ENCODE data around the gene PDE3B.
"Not testable (repeated sequence)": the region's sequence is repeated elsewhere in the genome, so short reads cannot be mapped to it uniquely, and the experiment has no call there.

Gene PDE3B

DNA sequence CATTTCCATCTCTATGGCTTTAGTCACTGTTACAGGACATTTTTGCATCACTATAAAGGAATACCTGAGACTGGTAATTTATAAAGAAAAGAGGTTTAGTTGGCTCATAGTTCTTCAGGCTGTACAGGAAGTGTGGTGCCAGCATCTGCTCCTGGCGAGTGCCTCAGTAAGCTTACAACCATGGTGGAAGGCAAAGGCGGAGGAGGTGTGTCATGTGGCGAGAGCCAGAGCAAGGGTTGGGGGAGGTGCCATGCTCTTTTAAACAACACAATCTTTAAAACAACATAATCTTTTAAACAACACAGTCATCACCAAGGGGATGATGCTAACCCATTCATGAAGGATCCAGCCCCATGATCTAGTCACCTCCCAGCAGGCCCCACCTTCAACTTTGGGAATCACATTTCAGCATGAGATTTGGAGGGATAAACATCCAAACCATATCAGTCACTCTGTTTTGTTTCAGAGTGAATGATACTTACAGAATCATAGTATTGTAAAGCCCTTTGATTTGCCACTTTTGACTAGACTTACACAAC, 103.3 kb downstream of the PDE3B start:
- DNase-seq (ENCODE audit: low read depth) = no peak

DNA sequence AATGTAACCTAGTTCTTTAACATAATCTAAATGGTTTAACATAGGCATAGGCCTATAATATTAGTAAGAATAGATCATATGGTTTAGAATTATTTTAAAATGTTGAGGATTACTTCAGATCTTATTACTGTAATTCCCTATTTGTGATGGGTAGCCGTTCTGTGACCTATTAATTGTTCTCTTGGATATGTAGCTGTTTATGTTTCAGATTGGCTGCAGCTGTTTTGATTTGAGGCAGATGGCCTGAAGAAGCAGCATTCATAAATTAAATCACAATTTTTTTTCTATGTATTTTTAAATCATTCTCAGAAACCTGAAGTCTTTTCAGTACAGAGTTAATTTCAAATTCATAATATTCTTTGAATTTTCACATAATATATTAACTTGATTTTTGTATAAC, 104.5 kb downstream of the PDE3B start:
- DNase-seq (ENCODE audit: low read depth) = no peak

DNA sequence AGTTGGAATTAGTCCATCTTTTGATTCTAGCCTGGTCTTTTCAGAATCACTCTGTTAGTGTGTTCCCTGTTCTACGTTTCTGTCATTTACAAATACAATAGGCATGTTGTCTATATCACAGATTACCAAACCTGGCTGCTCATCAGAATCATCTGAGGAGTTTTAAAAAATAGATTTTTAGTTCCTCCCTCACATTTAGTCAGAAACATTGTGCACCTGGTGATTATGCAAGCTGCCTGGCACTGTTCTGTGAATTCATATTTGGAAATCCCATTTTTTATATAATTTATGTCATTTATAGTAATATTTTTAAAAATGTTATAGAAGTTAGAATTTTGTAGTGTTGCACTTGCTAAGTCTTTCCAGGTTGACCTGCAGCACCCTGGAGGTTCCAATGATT, 107.3 kb downstream of the PDE3B start:
- no peak for DNase-seq (ENCODE audit: low read depth)

DNA sequence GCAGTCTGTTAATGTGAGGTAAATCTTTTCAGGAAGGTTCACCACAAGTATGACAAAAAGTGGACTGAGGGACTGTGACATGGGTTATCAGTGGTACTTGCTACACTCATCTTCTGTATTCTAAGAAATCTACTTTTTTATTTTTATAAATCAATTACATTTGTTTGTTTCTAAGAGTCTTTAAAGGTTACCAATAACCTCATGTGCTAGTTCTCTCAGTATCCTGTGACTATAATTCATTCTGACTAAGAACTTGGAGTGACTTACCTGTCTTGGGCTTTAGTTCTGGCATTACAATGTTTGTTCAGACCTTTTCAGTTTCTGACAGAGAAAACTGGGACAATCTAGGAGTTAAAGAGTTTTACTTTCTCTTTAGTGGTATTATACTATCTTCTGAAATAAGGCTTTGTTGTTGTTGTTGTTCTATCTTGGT, 108.4 kb downstream of the PDE3B start:
- DNase-seq (ENCODE audit: low read depth) = no peak

DNA sequence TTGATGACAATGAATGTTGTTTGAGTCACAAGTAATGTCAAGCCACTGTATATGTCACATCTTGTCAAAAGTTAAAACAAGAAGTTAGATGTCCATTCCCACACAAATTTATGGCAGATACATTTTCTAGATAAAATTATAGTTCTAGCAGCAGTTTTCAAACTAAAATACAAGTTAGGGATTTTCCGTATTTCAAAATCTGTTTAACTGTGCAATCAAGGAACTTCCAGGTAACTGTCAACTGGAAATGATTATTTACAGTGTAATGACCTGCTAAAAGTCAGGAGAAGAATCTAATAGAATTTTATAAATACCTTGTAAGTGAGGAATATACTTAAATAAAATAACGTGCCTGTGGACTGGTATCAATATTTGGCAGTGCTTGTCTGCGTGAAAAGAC, 111.5 kb downstream of the PDE3B start:
- no peak for DNase-seq (ENCODE audit: low read depth)

DNA sequence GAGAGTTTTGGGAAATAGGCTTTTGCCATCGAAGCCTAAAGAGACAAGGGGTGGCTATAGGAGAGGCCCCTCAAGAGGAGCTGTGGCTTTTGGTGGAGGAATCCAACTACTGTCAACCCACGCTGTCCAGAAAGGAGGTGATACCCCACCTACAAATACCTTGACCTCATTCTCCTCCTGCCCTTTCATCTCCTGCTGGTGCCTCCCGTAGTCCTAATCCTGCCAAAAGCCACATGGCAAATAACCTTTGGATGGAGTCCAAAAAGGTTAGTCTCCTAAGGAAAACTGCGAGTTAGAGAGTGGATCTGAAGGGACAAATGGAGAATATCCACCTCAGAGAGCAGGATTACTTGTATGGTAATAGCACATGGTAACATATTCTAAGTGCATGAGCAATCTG, 112.7 kb downstream of the PDE3B start:
- DNase-seq (ENCODE audit: low read depth) = no peak

DNA sequence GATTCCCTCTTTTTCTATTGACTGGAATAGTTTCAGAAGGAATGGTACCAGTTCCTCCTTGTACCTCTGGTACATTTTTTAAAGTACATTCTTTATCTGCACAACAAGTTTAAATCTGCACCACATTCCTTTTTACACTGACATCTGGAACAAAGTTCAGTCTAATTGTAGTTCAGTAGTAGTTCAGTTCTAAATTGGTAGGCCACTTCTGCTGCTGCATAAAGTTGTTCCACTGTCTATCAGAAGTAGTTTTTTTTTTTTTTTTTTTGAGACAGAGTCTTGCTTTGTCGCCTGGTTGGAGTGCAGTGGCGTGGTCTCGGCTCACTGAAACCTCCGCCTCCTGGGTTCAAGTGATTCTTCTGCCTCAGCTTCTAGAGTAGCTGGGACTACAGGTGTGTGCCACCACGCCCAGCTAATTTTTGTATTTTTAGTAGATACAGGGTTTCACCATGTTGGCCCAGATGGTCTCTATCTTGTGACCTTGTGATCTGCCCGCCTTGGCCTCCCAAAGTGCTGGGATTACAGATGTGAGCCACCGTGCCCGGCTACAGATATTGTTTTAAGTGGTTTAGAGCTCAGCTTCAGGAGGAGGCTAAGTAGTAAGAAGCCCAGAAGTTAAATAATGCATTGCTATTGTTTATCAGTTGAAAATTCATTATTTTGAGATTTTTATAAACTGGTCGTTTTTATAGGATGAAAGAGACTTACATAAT, 115.9 kb downstream of the PDE3B start:
- not testable (repeated sequence) for DNase-seq (ENCODE audit: low read depth)

DNA sequence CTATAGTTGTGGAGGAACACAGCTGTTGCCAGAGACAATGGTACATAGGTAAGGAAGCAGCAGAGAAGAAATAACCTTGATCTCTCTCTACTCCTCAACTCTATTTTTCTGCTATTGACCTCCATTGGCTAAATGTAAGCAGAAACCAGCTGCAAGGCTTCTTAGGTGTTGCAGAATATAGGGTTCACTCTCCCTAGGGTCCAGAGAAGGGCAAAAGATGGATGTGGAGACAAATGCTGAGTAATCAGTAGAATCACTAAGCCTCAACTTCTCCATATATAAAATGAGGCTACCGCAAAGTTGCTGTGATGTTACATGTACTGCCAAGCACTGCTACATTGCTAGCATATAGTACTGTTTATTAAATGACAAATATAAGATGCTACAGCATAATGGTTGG, 120.6 kb downstream of the PDE3B start:
- no peak for DNase-seq (ENCODE audit: low read depth)

DNA sequence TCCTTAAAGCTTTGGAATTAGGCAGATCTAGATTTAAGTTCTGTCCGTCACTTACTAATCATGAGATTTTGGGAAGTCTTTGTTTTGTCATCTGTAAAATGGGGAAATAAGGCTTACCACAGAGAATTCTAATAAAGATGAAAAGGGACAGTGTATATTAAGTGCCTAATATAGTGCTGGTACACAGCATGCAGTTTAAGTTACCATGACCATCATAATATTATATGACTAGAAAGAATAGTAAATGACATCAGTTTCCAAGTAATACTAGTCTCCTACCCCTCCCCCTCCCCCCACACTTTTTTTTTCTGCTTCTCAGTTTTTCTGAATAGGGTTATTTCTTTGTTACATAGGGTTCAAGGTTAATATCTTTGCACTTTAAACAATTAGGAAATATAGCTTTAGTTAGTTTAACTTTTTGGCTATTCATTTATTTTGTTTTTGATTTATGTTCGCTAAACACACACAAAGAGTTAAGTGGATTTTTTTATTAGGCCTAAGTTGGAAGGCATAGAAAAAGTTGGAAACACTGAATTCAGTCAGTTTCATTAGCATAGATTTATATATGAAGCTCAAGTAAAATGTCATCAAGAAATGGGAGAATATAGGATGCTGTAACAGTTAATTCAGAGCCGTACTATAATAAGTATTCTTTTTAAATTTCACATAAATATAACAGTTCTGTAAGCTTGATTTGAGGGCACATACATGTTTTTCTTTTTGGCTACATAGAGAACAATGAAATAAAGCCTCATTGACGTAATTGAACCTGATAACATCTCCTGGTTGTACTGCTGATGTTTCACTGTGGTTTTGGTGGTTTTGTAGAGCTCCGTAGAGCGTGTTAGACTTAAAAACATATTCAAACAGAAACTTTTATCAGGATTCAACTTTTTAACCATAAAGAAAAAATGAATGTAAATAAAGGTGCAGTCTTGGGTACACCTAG, 121.2 kb downstream of the PDE3B start:
- DNase-seq (ENCODE audit: low read depth) = peak; percentile 97

DNA sequence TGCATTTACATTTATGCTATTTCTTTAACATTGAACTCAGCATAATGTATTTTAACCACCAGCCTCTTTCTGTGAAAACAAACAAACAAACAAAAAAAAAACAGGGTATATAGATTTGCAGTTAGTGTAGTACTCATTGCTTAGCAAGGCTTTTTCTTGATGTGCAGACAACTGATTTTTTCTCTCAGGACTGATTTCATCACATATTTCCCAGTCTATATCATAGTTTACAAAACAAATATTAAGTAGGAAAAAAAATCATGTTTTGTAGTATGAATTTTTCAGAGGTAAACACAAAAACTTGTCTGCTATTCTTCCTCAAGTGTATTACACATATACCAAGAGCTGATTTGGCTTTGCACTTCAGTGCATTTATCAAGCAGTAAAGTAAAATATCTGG, 123.0 kb downstream of the PDE3B start:
- DNase-seq (ENCODE audit: low read depth) = peak; percentile 51

DNA sequence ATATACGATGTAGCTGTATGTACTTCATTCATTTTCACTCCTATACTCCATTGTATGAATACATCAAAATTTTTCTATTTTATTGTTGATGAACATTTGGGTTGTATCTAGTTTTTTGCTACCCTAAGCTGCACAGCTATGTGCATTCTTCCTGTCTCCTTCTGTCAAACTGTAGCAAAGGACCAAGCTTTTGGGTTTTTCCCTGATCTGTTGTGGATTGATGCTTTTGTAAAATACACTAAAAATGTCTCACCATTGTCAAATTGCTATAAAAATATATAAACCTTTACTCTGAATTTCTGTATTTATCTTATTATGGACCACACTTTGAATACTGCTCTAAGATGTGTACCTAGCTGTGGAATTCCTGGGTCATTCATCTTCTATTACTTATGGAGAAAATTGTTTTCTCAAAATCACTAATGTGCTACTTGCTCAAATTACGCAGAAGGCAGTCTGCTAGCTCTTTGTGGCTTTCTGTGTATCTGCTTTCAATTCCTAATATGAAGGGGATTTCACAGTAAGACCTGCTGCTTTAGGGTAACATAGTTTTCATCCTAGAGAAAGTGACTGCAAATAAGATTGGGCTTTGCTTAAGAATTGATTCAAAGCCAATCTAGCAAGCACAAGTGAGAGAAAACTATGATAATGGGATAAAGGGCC, 125.1 kb downstream of the PDE3B start:
- no peak for DNase-seq (ENCODE audit: low read depth)

DNA sequence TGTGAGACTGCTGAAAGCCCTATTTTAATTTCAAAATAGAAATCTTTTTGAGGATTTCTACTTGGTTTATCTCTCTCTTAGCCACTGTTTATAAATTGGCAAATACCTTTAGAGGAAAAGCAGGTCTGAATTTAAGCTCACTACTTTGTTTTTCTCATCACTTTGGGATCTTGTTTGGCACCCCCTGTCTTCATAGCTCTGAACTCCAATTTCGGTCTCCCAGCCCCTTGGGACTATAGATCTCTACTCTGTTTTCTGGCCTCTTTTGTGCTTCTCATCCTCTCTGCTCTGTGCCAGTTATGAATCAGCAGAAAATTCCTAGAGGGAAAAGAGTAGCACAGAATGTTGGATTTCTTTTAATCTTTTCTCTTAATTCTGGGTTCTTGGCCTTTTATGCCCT, 130.2 kb downstream of the PDE3B start:
- peak; percentile 31 for DNase-seq (ENCODE audit: low read depth)

DNA sequence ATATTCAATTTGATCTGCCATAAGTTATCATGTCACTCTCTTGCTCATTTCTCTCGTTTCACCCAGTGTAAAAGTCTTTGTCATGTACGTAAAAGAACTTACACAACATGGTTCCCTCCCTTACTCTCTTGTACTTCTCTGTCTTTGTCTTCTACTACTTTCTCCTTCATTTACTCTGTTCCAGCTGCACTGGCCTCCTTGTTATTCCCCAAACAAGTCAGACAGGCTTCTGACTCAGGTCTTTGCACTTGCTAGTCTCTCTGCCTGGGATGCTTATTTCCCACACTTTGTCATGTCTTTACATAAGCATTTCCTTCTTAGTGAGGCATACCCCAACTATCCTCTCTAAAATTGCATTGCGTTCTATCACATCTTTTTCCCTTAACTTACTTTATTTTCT, 131.1 kb downstream of the PDE3B start:
- DNase-seq (ENCODE audit: low read depth) = peak; percentile 35

DNA sequence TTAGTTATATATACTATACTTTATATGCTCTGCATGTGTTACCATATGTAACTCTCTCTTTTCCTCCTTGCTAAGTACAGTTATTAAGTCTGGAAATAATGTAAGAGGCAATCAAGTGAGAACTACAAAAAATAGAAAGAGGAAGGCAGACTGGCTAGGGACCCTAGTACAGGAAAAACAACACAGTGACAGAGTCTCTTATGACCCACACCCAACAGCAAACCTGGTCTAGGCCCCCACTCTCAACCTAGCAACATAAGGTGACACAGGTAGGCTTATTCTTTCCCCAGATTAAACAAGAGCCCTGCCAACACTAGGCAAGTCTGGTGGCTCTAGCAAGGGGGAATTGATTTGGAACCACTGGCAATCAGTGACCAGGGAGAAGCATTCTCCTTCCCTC, 132.3 kb downstream of the PDE3B start:
- no peak for DNase-seq (ENCODE audit: low read depth)

DNA sequence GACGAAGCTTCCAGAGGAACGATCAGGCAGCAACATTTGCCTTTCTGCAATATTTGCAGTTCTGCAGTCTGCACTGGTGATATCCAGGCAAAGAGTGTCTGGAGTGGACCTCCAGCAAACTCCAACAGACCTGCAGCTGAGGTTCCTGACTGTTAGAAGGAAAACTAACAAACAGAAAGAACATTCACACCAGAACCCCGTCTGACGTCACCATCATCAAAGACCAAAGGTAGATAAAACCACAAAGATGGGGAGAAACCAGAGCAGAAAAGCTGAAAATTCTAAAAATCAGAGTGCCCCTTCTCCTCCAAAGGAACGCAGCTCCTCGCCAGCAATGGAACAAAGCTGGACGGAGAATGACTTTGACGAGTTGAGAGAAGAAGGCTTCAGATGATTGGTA, 134.9 kb downstream of the PDE3B start:
- DNase-seq (ENCODE audit: low read depth) = not testable (repeated sequence)

DNA sequence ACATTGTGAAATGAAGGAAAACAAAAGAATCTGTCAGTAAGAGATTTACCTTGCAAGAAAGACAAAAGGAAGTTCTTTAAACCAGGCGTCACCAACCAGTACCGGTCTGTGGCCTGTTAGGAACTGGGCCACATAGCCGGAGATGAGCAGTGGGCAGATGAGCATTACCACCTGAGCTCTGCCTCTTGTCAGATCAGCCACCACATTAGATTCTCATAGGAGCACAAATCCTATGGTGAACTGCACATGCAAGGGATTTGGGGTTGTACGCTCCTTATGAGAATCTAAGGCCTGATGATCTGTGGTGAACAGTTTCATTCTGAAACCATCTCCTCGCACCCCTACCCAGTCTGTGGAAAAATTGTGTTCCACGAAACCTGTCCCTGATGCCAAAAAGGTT, 140.2 kb downstream of the PDE3B start:
- DNase-seq (ENCODE audit: low read depth) = no peak

DNA sequence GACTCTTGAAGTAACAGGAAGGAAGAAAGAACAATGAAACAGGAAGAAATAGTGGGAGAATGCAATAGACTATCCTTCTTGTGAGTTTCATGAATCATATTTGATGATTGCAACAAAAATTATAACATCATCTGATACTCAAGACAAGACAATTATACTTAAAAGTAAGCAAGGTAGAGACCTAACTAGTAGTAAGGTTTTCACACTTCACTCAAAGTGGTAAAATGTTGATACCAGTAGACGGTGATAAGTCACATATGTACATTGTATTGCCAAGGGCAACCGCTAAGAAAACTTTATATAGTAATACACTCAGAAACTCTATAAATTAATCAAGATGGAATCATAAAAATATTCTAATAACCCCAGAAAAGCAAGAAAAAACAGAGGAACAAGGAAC, 140.6 kb downstream of the PDE3B start:
- DNase-seq (ENCODE audit: low read depth) = no peak

DNA sequence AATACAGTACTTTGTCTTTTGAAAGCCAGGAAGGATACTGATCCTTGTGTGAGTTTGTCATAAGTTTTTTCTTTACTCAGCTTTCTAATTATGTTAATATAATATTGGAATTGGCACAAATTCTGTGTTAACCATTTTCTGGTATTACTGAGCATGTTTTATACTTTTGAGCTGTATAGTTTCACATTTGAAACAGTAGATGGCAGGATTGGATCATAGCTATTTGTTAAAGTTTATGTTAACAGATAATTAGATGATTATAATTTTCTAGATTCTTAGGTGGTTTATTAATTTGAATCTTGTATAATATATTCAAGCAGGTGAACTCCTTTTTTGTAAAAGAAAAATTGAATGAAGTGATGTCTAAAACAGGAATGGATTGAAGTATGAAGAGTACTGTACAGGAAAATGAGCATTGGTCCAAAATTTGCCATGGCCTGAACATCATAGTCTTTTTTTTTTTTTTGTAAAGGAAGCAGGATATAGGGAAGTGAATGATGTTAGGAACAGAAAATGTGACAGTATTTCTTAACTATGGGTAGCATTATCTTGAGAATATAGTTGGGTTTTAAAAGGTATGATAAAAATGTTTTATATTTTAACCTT, 146.4 kb downstream of the PDE3B start:
- DNase-seq (ENCODE audit: low read depth) = peak; percentile 17

DNA sequence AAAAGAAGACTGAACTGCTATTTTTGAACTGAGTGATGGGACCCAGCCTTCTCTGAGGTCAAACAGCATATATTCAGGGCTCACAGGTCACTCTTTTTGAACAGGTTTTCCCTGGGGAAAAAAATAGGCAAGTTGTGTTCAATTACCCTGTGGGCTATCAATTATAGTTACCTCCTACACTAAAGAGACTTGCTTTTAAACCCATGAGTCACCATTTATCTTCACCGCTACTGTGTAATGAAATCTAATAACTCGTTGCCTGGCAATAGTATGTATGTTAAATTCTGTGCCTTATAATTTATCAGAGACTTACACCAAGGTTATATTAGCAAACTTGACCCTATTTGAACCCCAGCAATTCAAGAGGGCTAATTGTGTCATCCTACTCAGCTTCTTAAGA, 149.9 kb downstream of the PDE3B start:
- DNase-seq (ENCODE audit: low read depth) = peak; percentile 51

DNA sequence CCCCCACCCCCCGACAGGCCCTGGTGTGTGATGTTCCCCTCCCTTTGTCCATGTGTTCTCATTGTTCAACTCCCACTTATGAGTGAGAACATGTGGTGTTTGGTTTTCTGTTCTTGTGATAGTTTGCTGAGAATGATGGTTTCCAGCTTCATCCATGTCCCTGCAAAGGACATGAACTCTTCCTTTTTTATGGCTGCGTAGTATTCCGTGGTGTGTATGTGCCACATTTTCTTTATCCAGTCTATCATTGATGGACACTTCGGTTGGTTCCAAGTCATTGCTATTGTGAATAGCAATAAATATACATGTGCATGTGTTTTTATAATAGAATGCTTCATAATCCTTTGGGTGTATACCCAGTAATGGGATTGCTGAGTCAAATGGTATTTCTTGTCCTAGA, 152.4 kb downstream of the PDE3B start:
- not testable (repeated sequence) for DNase-seq (ENCODE audit: low read depth)

DNA sequence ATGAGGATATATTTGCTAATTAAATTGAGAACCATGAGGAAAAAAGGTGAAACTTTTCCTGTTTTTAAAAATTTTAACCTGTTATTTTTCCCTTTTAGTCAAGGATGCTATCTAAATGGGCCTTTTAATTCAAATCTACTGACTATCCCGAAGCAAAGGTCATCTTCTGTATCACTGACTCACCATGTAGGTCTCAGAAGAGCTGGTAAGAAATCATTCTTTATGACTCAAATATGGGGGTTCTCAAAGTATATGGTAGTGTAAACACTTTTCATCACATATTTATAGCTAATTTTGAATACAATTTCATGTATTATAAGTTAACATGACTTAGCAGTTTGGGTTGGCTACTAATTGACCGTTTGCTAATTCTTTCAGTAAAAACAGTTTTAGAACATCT, 160.2 kb downstream of the PDE3B start:
- DNase-seq (ENCODE audit: low read depth) = peak; percentile 33

DNA sequence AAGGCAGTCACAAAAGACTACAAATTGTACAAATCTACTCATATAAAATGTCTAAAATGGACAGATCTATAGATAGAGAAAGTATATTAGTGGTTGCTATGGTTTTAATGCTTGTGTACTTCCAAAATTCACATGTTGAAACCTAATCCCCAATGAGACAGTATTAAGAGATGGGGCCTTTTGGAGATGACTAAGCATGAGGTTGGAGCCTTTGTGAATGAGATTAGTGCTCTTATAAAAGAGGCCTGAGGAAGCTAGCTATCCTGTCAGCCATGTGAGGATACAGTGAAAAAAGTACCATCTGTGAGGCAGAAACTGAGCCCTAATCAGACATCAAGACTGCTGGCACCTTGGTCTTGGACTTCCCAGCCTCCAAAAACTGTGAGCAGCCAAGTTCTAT, 165.9 kb downstream of the PDE3B start:
- peak; percentile 1 for DNase-seq (ENCODE audit: low read depth)

Measured in amniotic epithelial cell (primary cell).